GM23338 (cell line): ENCODE measurements around the gene EPS8L1.

ENCODE experiments used
- CTCF ChIP-seq, 2 experiments: fragments of 200-600 bp in 1 of 2; sonication (generic) in 1 of 2; conservative IDR thresholded peaks; 2 replicates each; pipeline versions ENCODE4 v1.5.1 to v1.6.1; 2016 to 2017; ENCODE audit warnings: antibody characterized with exemption in 2 of 2, low read depth in 2 of 2, mild to moderate bottlenecking in 2 of 2, moderate library complexity in 1 of 2
- ETS1 ChIP-seq: IDR thresholded peaks from 2 replicates; pipeline ENCODE4 v1.6.1; 2016; ENCODE audit warnings: antibody characterized with exemption
- EZH2 ChIP-seq: fragments of 200-600 bp; sonication (generic); IDR thresholded peaks from one replicate; pipeline ENCODE4 v1.8.0; 2017; ENCODE audit warnings: antibody characterized with exemption, mild to moderate bottlenecking, low read depth; ENCODE audit not compliant: unreplicated experiment
- EZH2phosphoT487 ChIP-seq: fragments of 200-600 bp; sonication (generic); IDR thresholded peaks from one replicate; pipeline ENCODE4 v1.8.1; 2018; ENCODE audit warnings: antibody characterized with exemption; ENCODE audit not compliant: unreplicated experiment
- JUNB ChIP-seq: IDR thresholded peaks from one replicate; pipeline ENCODE4 v1.6.1; 2016; ENCODE audit warnings: antibody characterized with exemption; ENCODE audit not compliant: unreplicated experiment
- NANOG ChIP-seq: IDR thresholded peaks from 2 replicates; pipeline ENCODE4 v1.6.1; 2016; ENCODE audit warnings: antibody characterized with exemption, borderline replicate concordance
- POLR2AphosphoS5 ChIP-seq: IDR thresholded peaks from 2 replicates; pipeline ENCODE4 v1.6.1; 2016; ENCODE audit warnings: antibody characterized with exemption, low read depth
- REST ChIP-seq: IDR thresholded peaks from one replicate; pipeline ENCODE4 v1.6.1; 2018; ENCODE audit warnings: antibody characterized with exemption; ENCODE audit not compliant: unreplicated experiment

- TF ChIP-seq CTCF (conservative IDR thresholded peaks at IDR 0.05; ENCODE audit: low read depth in 2 of 2) (no peak), POLR2AphosphoS5 (no peak), EZH2 (no peak), EZH2phosphoT487 (no peak), JUNB (no peak), REST (no peak), ETS1 (no peak), NANOG (no peak)
These were observed 24.7 kb upstream of the EPS8L1 start for GRCh38 chr19:55050749-55051532.
